CD14-positive monocyte (primary cell): Measurements from ENCODE around the gene C22orf39. TPM values are rescaled to one million over a fixed set of nuclear protein-coding genes. Genes with fewer than 3 reads are reported as not detected.

Source experiments
- DNase-seq, 3 donors: peaks; one replicate each; pipeline ENCODE4 v3.0.0-alpha.2; 2011 to 2022
- H2AFZ ChIP-seq: 2 replicates; pipeline ENCODE4 v1.6.0; 2012; ENCODE audit warnings: mild to moderate bottlenecking, low read depth, low read length, inconsistent platforms; ENCODE audit not compliant: insufficient read depth, poor library complexity, severe bottlenecking
- H3K27ac ChIP-seq, 2 donors: 1 replicate in 1 of 2; 2 replicates in 1 of 2; pipeline ENCODE4 v1.5.1; 2012 to 2013; ENCODE audit warnings: low read length in 2 of 2, control low read depth in 1 of 2, inconsistent platforms in 1 of 2, low read depth in 1 of 2, mild to moderate bottlenecking in 1 of 2
- H3K27me3 ChIP-seq, 2 donors: one replicate each; pipeline versions ENCODE4 v1.6.0 to v1.6.1; 2011 to 2013; ENCODE audit warnings: low read length in 2 of 2; ENCODE audit not compliant: control insufficient read depth in 2 of 2, insufficient read depth in 2 of 2
- H3K36me3 ChIP-seq, 2 donors: replicated peaks in 1 of 2; 1 replicate in 1 of 2; 2 replicates in 1 of 2; pipeline versions ENCODE4 v1.5.1 to v1.6.1; 2012 to 2013; ENCODE audit warnings: low read length in 2 of 2, control low read depth in 1 of 2, inconsistent platforms in 1 of 2, mild to moderate bottlenecking in 1 of 2; ENCODE audit not compliant: insufficient read depth in 2 of 2, control insufficient read depth in 1 of 2
- H3K4me1 ChIP-seq, 2 donors: 1 replicate in 1 of 2; 2 replicates in 1 of 2; pipeline versions ENCODE4 v1.5.1 to v1.6.1; 2012 to 2013; ENCODE audit warnings: low read length in 2 of 2, control low read depth in 1 of 2, inconsistent platforms in 1 of 2, mild to moderate bottlenecking in 1 of 2, moderate library complexity in 1 of 2; ENCODE audit not compliant: insufficient read depth in 2 of 2, control insufficient read depth in 1 of 2
- H3K4me2 ChIP-seq: replicated peaks from 2 replicates; pipeline ENCODE3; 2012; ENCODE audit warnings: low read length, moderate library complexity, mild to moderate bottlenecking; ENCODE audit not compliant: poor library complexity, severe bottlenecking; ENCODE audit errors: extremely low read depth
- H3K4me3 ChIP-seq, 3 experiments: fragments of 200-600 bp in 1 of 3; sonication (generic) in 1 of 3; replicated peaks in 1 of 3; 1 replicate in 2 of 3; 2 replicates in 1 of 3; pipeline ENCODE4 v1.5.1; 2011 to 2013; ENCODE audit warnings: low read length in 3 of 3, mild to moderate bottlenecking in 3 of 3, control low read depth in 2 of 3, low read depth in 2 of 3, inconsistent platforms in 1 of 3, moderate library complexity in 1 of 3
- H3K79me2 ChIP-seq: 2 replicates; pipeline ENCODE4 v1.6.0; 2012; ENCODE audit warnings: mild to moderate bottlenecking, control low read depth, inconsistent platforms, low read length, moderate library complexity; ENCODE audit not compliant: insufficient read depth
- H3K9ac ChIP-seq: 2 replicates; pipeline ENCODE4 v1.6.0; 2017; ENCODE audit warnings: low read length, mild to moderate bottlenecking; ENCODE audit not compliant: insufficient read depth, poor library complexity, severe bottlenecking
- H3K9me3 ChIP-seq, 2 donors: replicated peaks in 1 of 2; 1 replicate in 1 of 2; 2 replicates in 1 of 2; pipeline versions ENCODE4 v1.5.1 to v1.6.1; 2012 to 2013; ENCODE audit warnings: low read length in 2 of 2, control low read depth in 1 of 2; ENCODE audit not compliant: control insufficient read depth in 1 of 2, insufficient read depth in 1 of 2
- H4K20me1 ChIP-seq: 2 replicates; pipeline ENCODE4 v1.6.0; 2012; ENCODE audit warnings: mild to moderate bottlenecking, low read length, control low read depth, moderate library complexity; ENCODE audit not compliant: insufficient read depth
- H3K27ac Mint-ChIP-seq, 7 donors: one replicate each; pipeline ENCODE4 v1.8.0; 2020; ENCODE audit warnings: mild to moderate bottlenecking in 7 of 7, mixed read lengths in 7 of 7, moderate library complexity in 6 of 7, inconsistent platforms in 2 of 7
- H3K27me3 Mint-ChIP-seq, 3 donors: one replicate each; pipeline ENCODE4 v1.8.0; 2021 to 2022; ENCODE audit warnings: low read depth in 3 of 3, mild to moderate bottlenecking in 3 of 3, mixed read lengths in 3 of 3, moderate library complexity in 3 of 3, inconsistent platforms in 1 of 3
- H3K36me3 Mint-ChIP-seq, 2 donors: one replicate each; pipeline ENCODE4 v1.8.0; 2020; ENCODE audit warnings: mixed read lengths in 2 of 2, inconsistent platforms in 1 of 2, mild to moderate bottlenecking in 1 of 2
- H3K4me1 Mint-ChIP-seq: one replicate; pipeline ENCODE4 v1.8.0; 2020; ENCODE audit warnings: mild to moderate bottlenecking, mixed read lengths
- H3K4me3 Mint-ChIP-seq, 2 donors: one replicate each; pipeline ENCODE4 v1.8.0; 2020; ENCODE audit warnings: mild to moderate bottlenecking in 2 of 2, mixed read lengths in 2 of 2, moderate library complexity in 1 of 2
- H3K9me3 Mint-ChIP-seq, 7 donors: one replicate each; pipeline ENCODE4 v1.8.0; 2020 to 2022; ENCODE audit warnings: mixed read lengths in 7 of 7, mild to moderate bottlenecking in 6 of 7, moderate library complexity in 6 of 7, inconsistent platforms in 2 of 7
- WGBS: methylation state at CpG from one replicate; pipeline ENCODE4 v1.1.5; 2013; ENCODE audit warnings: missing lambda C conversion rate; ENCODE audit not compliant: insufficient coverage; 5-methylcytosine and 5-hydroxymethylcytosine counted together
- intact Hi-C, 2 donors: fragments of 100-400 bp; cut with micrococcal nuclease; formaldehyde crosslinking; loops; one replicate each; pipeline versions ENCODE4 v1.15.0 to v1.15.1; 2023
- polyA plus RNA-seq, 3 donors: library from polyadenylated mRNA; depleted of rRNA in 1 of 3; unstranded in 2 of 3; stranded (reverse) in 1 of 3; fragments of 300-500 nt in 2 of 3; fragments of >200 nt in 1 of 3; fragmentation: Illumina TruSeq in 2 of 3; gene quantifications; 1 replicate in 2 of 3; 2 replicates in 1 of 3; pipeline ENCODE4 v1.2.3, GENCODE V29; 2012 to 2021
- TF ChIP-seq, protein P1 (sequence below): fragments of 200-600 bp; IDR thresholded peaks from one replicate; pipeline ENCODE4 v1.8.0; 2022; ENCODE audit warnings: antibody characterized with exemption, mild to moderate bottlenecking

The C22orf39 gene
- polyA plus RNA-seq, 3 donors = 21.2 to 40.3 (median 38.4) TPM

GRCh38 chr22:19477321-19478044 is 30.0 kb upstream of the C22orf39 start:
- Histone ChIP-seq H3K27ac (no peak overlapping the region), H2AFZ (no peak overlapping the region), H4K20me1 (peaks cover 52% of the 10 kb centered on the region), H3K4me1 (peaks cover 22 to 28% of the 10 kb centered on the region in 2 donors), H3K9ac (no peak overlapping the region), H3K4me3 (peak overlapping the region in 2 of 3 experiments; percentile 87 to 94), H3K9me3 (no peaks in the 10 kb centered on the region), H3K27me3 (no peaks in the 10 kb centered on the region), H3K36me3 (peaks cover 27 to 36% of the 10 kb centered on the region in 2 donors), H3K4me2 (peak overlapping the region; percentile 95), H3K79me2 (peaks cover 58% of the 10 kb centered on the region)
- H3K36me3 Mint-ChIP-seq = peaks cover 24 to 33% of the 10 kb centered on the region in 2 donors
- WGBS = 55% methylated on average over 2 of the region's 5 CpGs
- peak overlapping the region; percentile 81 to 89 for H3K4me3 Mint-ChIP-seq
- TF ChIP-seq, protein P1, sequence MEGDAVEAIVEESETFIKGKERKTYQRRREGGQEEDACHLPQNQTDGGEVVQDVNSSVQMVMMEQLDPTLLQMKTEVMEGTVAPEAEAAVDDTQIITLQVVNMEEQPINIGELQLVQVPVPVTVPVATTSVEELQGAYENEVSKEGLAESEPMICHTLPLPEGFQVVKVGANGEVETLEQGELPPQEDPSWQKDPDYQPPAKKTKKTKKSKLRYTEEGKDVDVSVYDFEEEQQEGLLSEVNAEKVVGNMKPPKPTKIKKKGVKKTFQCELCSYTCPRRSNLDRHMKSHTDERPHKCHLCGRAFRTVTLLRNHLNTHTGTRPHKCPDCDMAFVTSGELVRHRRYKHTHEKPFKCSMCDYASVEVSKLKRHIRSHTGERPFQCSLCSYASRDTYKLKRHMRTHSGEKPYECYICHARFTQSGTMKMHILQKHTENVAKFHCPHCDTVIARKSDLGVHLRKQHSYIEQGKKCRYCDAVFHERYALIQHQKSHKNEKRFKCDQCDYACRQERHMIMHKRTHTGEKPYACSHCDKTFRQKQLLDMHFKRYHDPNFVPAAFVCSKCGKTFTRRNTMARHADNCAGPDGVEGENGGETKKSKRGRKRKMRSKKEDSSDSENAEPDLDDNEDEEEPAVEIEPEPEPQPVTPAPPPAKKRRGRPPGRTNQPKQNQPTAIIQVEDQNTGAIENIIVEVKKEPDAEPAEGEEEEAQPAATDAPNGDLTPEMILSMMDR = peak; percentile 24
- no peak overlapping the region for H3K27ac Mint-ChIP-seq
- peaks cover 27% of the 10 kb centered on the region for H3K4me1 Mint-ChIP-seq
- no peaks in the 10 kb centered on the region for H3K27me3 Mint-ChIP-seq
- intact Hi-C loops = loop anchor here in 1 of 2 donors (2.0 to 10.0 kb wide), 4 partner anchors 45 to 540 kb away; partner anchors contain the start of genes ARVCF, CLTCL1, GNB1L and MRPL40
- DNase-seq = no peak
- H3K9me3 Mint-ChIP-seq = no peaks in the 10 kb centered on the region

DNA sequence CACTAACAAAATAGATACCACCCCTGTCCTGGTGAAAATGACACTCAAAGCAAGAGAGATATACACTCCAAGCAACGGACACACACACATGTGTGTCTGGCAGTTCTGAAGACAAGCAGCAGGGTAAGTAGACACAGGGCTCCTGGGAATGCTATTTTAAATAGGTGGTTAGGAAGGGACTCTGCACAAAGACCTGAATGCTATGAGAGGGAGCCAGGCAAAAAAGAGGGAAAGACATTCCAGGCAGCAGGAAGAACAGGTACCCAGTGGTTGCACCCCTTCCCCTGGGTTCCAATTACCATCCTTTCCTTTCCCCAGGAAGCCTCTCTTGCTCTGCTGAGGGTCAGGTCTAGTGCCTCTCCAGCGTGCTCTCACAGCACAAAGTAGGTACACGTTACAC is 28.5 kb upstream of the C22orf39 start:
- H3K36me3 ChIP-seq = peaks cover 42 to 51% of the 10 kb centered on the region in 2 donors
- H2AFZ ChIP-seq = no peak overlapping the region
- DNase-seq = no peak
- TF ChIP-seq, protein P1 = no peak
- H3K27me3 Mint-ChIP-seq = no peaks in the 10 kb centered on the region
- no peak overlapping the region for H3K4me2 ChIP-seq
- H3K27ac Mint-ChIP-seq = peak overlapping the region in 1 of 7 donors; percentile 15
- H3K27ac ChIP-seq = no peak overlapping the region
- H3K4me1 ChIP-seq = peaks cover 22 to 28% of the 10 kb centered on the region in 2 donors
- no peak overlapping the region for H3K4me3 Mint-ChIP-seq
- H4K20me1 ChIP-seq = peaks cover 63% of the 10 kb centered on the region
- H3K9me3 Mint-ChIP-seq = no peaks in the 10 kb centered on the region
- no peaks in the 10 kb centered on the region for H3K9me3 ChIP-seq
- H3K36me3 Mint-ChIP-seq = peaks cover 39 to 48% of the 10 kb centered on the region in 2 donors
- WGBS = 80% methylated on average over 1 of the region's 3 CpGs
- no peaks in the 10 kb centered on the region for H3K27me3 ChIP-seq
- no peak overlapping the region for H3K9ac ChIP-seq
- intact Hi-C loops = loop anchor here in 1 of 2 donors (5.0 to 10.0 kb wide), 3 partner anchors 181 to 541 kb away; partner anchors contain the start of genes ARVCF, CLTCL1, GNB1L and RTL10
- H3K79me2 ChIP-seq = peaks cover 55% of the 10 kb centered on the region
- H3K4me1 Mint-ChIP-seq = peaks cover 27% of the 10 kb centered on the region
- H3K4me3 ChIP-seq = no peak overlapping the region
